ENCODE results near the gene ULK4.

GRCh38 chr3:41956574-41956973 is 5.3 kb downstream of the ULK4 start:
- TF ChIP-seq POLR2A (IDR thresholded peaks at IDR 0.05; ENCODE audit: borderline replicate concordance, extremely low read depth, insufficient read depth, insufficient read length) (no peak), CEBPB (IDR thresholded peaks at IDR 0.05; ENCODE audit: low read depth) (no peak), MAX (IDR thresholded peaks at IDR 0.05) (no peak), EZH2 (IDR thresholded peaks at IDR 0.05) (no peak), FOSL1 (IDR thresholded peaks at IDR 0.05; ENCODE audit: low read depth) (no peak), CTCF (IDR thresholded peaks at IDR 0.05 in 2 of 3, conservative IDR thresholded peaks at IDR 0.05 in 1 of 3; ENCODE audit: borderline replicate concordance in 1 of 3, insufficient read depth in 1 of 3, low read depth in 2 of 3, low read length in 2 of 3) (no peak), REST (IDR thresholded peaks at IDR 0.05; ENCODE audit: low read depth) (no peak), YY1 (IDR thresholded peaks at IDR 0.05; ENCODE audit: extremely low read depth, insufficient replicate concordance, low read depth, low read length) (no peak)
